ENCODE measurements around the gene ZP4. TPM values are rescaled to one million over a fixed set of nuclear protein-coding genes. Genes with fewer than 3 reads are reported as not detected.
"Not testable (repeated sequence)": the region's sequence is repeated elsewhere in the genome, so short reads cannot be mapped to it uniquely, and the experiment has no call there.

The ZP4 gene
- total RNA-seq, 1 experiment from 2014 or later, result not detected

DNA sequence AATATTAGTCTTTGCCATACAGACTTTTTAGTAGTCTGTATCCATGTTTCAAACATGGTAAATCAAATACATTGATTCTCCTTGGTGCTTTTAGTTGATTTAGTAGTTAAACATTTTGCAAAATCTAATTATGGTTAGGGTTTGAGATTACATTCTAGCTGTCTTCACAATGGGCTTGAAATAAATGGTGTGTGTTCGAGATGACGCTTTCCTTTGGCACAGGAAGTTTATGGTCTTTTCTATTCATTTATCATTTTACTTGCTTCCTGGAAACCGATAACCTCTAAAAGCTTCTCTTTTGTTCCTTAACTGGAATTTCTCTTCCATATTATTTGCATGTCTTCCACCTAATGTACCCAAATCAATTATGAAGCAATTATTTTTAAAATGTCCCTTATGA, 38.4 kb downstream of the ZP4 start (continued):
- TF ChIP-seq, protein P1, sequence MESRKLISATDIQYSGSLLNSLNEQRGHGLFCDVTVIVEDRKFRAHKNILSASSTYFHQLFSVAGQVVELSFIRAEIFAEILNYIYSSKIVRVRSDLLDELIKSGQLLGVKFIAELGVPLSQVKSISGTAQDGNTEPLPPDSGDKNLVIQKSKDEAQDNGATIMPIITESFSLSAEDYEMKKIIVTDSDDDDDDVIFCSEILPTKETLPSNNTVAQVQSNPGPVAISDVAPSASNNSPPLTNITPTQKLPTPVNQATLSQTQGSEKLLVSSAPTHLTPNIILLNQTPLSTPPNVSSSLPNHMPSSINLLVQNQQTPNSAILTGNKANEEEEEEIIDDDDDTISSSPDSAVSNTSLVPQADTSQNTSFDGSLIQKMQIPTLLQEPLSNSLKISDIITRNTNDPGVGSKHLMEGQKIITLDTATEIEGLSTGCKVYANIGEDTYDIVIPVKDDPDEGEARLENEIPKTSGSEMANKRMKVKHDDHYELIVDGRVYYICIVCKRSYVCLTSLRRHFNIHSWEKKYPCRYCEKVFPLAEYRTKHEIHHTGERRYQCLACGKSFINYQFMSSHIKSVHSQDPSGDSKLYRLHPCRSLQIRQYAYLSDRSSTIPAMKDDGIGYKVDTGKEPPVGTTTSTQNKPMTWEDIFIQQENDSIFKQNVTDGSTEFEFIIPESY (IDR thresholded peaks at IDR 0.05; ENCODE audit: extremely low read depth, insufficient replicate concordance, low read length), result no peak

DNA sequence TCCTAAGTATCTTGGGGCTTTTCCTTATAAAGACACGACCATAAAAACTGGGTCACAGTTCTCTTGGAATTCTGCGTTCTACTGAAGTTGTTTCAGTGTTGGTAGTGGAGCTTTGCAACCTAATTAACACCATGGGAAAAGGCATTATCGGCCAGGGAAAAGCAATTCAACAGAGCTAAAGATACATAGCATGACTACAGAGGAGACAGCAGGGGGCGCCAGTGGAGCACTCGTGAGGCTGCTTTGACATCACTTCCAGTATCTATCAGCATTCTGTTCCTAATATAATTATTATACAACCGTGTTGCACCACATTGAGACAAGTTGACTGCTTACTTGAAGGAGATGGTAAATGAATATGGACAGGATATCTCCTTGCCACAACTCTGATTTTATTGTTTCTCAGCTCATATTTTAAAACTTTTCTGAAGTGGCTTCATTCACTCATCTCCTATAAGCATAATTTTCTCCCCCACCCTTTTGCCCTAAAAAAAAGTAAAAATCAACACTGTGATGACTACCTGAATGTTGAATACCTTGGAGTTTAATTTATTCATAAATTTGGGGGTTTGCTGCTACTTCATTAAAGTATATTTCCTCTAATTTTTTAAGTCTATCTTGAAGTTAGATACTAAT, 39.4 kb downstream of the ZP4 start:
- H3K27ac ChIP-seq (ENCODE audit: low read depth, low read length), result no peak overlapping the region
- CTCF ChIA-PET, result no interaction called here
- DNase-seq (ENCODE audit: low read depth, low spot score), result no peak
- no peaks in the 10 kb centered on the region for H4K20me1 ChIP-seq (ENCODE audit: insufficient read depth)
- ATAC-seq, result no peak
- no peak overlapping the region for H3K4me2 ChIP-seq (ENCODE audit: low read length)
- H3K4me1 ChIP-seq (ENCODE audit: control insufficient read depth in 1 of 2, insufficient read depth in 2 of 2, low read length in 2 of 2), result no peaks in the 10 kb centered on the region
- no peaks in the 10 kb centered on the region for H3K9me2 ChIP-seq (ENCODE audit: insufficient read depth)
- no peaks in the 10 kb centered on the region for H3K36me3 ChIP-seq (ENCODE audit: control insufficient read depth in 1 of 2, insufficient read depth in 2 of 2, low read length in 2 of 2)
- H3K79me2 ChIP-seq (ENCODE audit: insufficient read depth, low read length), result no peaks in the 10 kb centered on the region
- H3K27me3 ChIP-seq (ENCODE audit: insufficient read depth, low read length), result no peaks in the 10 kb centered on the region
- H2AFZ ChIP-seq (ENCODE audit: low read depth, low read length, poor library complexity, severe bottlenecking), result no peak overlapping the region
- BruUV-seq (replicated peaks), result no TSS peak
- no peak overlapping the region for H3K9ac ChIP-seq (ENCODE audit: low read length)
- no peak for TF ChIP-seq EZH2 (IDR thresholded peaks at IDR 0.05)
- TF ChIP-seq, protein P2, sequence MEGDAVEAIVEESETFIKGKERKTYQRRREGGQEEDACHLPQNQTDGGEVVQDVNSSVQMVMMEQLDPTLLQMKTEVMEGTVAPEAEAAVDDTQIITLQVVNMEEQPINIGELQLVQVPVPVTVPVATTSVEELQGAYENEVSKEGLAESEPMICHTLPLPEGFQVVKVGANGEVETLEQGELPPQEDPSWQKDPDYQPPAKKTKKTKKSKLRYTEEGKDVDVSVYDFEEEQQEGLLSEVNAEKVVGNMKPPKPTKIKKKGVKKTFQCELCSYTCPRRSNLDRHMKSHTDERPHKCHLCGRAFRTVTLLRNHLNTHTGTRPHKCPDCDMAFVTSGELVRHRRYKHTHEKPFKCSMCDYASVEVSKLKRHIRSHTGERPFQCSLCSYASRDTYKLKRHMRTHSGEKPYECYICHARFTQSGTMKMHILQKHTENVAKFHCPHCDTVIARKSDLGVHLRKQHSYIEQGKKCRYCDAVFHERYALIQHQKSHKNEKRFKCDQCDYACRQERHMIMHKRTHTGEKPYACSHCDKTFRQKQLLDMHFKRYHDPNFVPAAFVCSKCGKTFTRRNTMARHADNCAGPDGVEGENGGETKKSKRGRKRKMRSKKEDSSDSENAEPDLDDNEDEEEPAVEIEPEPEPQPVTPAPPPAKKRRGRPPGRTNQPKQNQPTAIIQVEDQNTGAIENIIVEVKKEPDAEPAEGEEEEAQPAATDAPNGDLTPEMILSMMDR (IDR thresholded peaks at IDR 0.05 in 2 of 3, conservative IDR thresholded peaks at IDR 0.05 in 1 of 3; ENCODE audit: borderline replicate concordance in 1 of 3, insufficient read depth in 1 of 3, low read depth in 2 of 3, low read length in 2 of 3), result peak in 2 of 3 experiments; percentile 34 to 37; a peak in 4 of 6 replicates
- TF ChIP-seq RAD21 (IDR thresholded peaks at IDR 0.05; ENCODE audit: low read depth), result peak; percentile 16; the same call in 1 of the 2 replicates
- intact Hi-C loops (cut with micrococcal nuclease), result no loop called here
- POLR2A ChIA-PET, result no interaction called here
- RAD21 ChIA-PET (ENCODE audit: low non-redundant PET in 1 of 2, low total read pairs in 2 of 2, uncharacterized antibody in 2 of 2, unreplicated experiment in 2 of 2), result no interaction called here
- H3K4me3 ChIP-seq (replicated peaks in 1 of 2; ENCODE audit: low read depth in 1 of 2, low read length in 2 of 2), result no peak overlapping the region
- peaks cover 4 to 6% of the 10 kb centered on the region in 2 experiments; a peak in 2 of 4 replicates for H3K9me3 ChIP-seq (ENCODE audit: control insufficient read depth in 1 of 2, insufficient read depth in 1 of 2, low read depth in 1 of 2, low read length in 2 of 2)

DNA sequence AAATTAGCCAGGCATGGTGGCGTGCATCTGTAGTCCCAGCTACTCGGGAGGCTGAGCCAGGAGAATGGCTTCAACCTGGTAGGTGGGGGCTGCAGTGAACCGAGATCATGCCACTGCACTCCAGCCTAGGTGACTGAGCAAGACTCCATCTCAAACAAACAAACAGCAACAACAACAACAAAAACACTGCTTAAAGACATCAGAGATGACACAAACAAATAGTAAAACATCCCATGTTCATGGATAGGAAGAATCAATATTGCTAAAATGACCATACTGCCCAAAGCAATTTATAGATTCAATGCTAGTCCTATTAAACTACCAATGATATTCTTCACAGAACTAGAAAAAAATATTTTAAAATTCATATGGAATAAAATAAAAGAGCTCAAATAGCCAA, 47.2 kb downstream of the ZP4 start:
- RAD21 ChIA-PET (ENCODE audit: low non-redundant PET in 1 of 2, low total read pairs in 2 of 2, uncharacterized antibody in 2 of 2, unreplicated experiment in 2 of 2); DNase-seq (ENCODE audit: low read depth, low spot score); H3K9me3 ChIP-seq (ENCODE audit: control insufficient read depth in 1 of 2, insufficient read depth in 1 of 2, low read depth in 1 of 2, low read length in 2 of 2); H3K9ac ChIP-seq (ENCODE audit: low read length); POLR2A ChIA-PET; BruUV-seq (replicated peaks); H3K4me1 ChIP-seq (ENCODE audit: control insufficient read depth in 1 of 2, insufficient read depth in 2 of 2, low read length in 2 of 2); H4K20me1 ChIP-seq (ENCODE audit: insufficient read depth); H2AFZ ChIP-seq (ENCODE audit: low read depth, low read length, poor library complexity, severe bottlenecking); H3K4me2 ChIP-seq (ENCODE audit: low read length); ATAC-seq; H3K36me3 ChIP-seq (ENCODE audit: control insufficient read depth in 1 of 2, insufficient read depth in 2 of 2, low read length in 2 of 2); H3K79me2 ChIP-seq (ENCODE audit: insufficient read depth, low read length); CTCF ChIA-PET; H3K9me2 ChIP-seq (ENCODE audit: insufficient read depth); H3K27ac ChIP-seq (ENCODE audit: low read depth, low read length); H3K4me3 ChIP-seq (replicated peaks in 1 of 2; ENCODE audit: low read depth in 1 of 2, low read length in 2 of 2); intact Hi-C loops (cut with micrococcal nuclease); H3K27me3 ChIP-seq (ENCODE audit: insufficient read depth, low read length): not testable (repeated sequence)

All from HCT116 (cell line).